ENCODE measurements around the gene DVL2.

Gene DVL2

DNA sequence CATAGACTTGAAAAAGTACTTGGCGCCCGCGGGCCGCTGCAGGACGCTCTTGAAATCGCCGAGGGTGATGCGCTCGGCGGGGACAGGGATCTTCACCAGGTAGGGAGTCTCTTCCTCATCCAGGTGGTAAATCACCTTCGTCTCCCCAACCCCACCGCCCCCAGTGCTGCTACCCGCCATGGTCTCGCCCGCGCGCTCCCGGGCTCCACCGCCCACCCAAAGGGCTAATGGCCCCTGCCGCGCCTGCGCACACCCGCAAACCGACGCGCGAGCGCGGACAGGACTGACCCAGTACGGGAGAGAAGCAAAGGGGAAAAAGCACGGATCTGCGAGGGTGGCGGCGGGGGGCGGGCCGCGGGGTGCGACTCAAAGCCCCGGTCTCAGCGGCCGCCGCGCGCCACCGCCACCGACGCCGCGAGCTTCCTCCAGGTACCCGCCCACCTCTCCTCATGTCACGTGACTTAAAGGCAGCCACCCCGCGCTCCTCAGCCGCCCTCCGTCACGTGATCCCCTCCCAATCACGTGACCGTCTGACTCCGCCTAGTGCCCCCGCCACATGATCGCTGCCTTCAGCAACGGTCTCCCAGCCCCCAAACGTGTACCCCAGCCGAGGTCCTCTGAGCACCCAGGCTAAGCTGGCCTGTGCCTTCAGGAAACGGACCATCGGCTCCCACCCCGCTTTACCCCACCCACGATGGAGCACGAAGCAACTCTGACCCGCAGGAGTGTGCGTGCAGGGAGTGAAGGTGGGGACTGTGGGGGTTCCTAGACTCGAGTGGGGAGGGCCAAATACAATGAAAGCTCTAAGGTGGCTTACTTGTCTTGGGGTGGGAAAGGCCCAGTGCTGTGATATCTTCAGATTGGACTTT lies at the start of gene DVL2:
DVL2 (minus strand) TSS at position 435 of the 869 bp plus-strand sequence; CDS start at position 180, 255 bp downstream.
- DNase-seq: peak; percentile 93

GRCh38 chr17:7283471-7284216 lies 49.3 kb upstream of the DVL2 start:
- DNase-seq: no peak

- peak; percentile 11 for DNase-seq
Measured at GRCh38 chr17:7282752-7283321, 48.5 kb upstream of the DVL2 start.

GRCh38 chr17:7281953-7282751 lies 47.8 kb upstream of the DVL2 start:
- DNase-seq: no peak

DNA sequence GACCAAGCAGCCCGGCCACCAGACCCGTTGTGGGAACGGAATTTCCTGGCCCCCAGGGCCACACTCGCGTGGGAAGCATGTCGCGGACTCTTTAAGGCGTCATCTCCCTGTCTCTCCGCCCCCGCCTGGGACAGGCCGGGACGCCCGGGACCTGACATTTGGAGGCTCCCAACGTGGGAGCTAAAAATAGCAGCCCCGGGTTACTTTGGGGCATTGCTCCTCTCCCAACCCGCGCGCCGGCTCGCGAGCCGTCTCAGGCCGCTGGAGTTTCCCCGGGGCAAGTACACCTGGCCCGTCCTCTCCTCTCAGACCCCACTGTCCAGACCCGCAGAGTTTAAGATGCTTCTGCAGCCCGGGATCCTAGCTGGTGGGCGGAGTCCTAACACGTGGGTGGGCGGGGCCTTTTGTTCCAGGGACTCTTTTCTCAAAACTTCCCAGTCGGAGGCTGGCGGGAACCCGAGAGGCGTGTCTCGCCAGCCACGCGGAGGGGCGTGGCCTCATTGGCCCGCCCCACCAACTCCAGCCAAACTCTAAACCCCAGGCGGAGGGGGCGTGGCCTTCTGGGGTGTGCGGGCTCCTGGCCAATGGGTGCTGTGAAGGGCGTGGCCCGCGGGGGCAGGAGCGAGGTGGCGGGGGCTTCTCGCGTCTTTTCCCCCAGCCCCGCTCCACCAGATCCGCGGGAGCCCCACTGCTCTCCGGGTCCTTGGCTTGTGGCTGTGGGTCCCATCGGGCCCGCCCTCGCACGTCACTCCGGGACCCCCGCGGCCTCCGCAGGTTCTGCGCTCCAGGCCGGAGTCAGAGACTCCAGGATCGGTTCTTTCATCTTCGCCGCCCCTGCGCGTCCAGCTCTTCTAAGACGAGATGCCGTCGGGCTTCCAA lies 47.0 kb upstream of the DVL2 start, which contains the start of gene SLC2A4:
SLC2A4 (plus strand) TSS at position 645 of the 879 bp plus-strand sequence; CDS start at position 862, 217 bp downstream.
- DNase-seq: peak; percentile 78

GRCh38 chr17:7280519-7281073 lies 46.3 kb upstream of the DVL2 start:
- DNase-seq: peak; percentile 77

GRCh38 chr17:7279448-7279847 lies 45.1 kb upstream of the DVL2 start:
- no peak for DNase-seq

DNA sequence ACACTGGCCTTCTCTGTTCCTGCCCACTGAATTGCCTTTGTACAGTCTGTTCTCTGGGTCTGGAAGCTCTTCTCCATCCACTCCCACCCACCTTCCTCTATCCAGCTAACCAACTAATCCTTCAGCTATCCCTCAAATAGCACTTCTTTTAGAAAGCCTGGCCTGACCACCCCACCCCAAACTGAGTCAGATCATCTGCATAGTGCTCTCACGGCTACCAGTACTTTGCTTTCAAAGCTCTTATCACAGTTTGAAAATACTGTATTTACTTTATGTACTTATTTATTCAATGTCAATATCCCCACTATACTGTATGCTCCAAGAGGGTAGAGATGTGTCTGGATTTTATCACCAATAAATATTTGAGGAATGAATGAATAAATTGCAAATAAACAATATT lies 32.5 kb upstream of the DVL2 start:
- DNase-seq: no peak

DNA sequence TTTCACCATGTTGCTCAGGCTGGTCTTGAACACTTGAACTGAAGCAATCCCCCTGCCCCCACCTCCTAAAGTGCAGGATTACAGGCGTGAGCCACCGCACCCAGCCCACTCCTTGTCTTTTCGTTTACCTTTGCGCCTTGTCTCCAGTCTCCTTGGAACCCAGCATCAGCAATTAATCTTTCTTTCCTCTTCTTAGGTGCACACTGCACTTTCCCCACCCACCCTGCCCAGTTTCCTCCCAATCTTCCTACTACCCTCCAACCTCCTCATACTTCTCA lies 29.4 kb upstream of the DVL2 start:
- no peak for DNase-seq

GRCh38 chr17:7262935-7263800 lies 28.9 kb upstream of the DVL2 start:
- peak; percentile 55 for DNase-seq

DNA sequence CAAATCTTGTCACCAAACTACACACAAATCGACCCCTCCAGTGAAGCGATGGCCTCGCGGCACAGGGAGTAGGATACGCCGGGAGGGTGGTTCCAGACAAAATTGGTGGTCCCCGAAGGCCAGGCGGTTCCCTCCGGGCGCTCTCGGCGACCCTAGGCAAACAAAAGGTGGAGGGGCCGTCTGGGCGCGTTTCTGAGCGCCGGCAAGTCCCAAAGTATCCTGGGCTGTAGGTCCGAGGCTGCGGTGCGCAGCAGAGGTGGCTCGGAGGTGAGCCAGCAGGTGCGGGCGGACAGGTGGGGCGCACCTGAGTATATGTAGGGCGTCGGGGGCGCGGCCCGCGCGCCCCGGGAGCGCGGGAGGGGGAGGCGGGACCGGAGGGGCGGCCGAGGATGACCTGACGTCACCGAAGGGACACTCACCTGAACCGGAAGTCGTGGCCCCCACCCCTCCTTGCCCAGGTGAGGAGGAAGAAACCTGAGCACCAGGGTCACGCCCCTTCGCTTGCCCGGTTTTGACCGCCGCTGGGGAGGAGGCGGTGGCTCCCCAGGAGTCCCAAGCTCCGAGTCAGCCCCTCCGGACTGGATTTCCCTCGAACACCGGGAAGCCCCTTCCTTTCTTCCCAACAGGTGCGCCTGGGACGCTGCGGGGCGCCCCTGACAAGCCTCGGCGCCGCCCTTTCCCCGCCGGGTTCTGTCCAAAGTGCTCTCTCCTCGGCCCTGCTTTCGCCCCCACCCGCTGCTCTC lies 28.0 kb upstream of the DVL2 start, which contains the start of gene CLDN7:
CLDN7 (minus strand) TSS at position 287 of the 743 bp plus-strand sequence. CDS start 435 bp downstream, outside the sequence.
- DNase-seq: peak; percentile 95

DNA sequence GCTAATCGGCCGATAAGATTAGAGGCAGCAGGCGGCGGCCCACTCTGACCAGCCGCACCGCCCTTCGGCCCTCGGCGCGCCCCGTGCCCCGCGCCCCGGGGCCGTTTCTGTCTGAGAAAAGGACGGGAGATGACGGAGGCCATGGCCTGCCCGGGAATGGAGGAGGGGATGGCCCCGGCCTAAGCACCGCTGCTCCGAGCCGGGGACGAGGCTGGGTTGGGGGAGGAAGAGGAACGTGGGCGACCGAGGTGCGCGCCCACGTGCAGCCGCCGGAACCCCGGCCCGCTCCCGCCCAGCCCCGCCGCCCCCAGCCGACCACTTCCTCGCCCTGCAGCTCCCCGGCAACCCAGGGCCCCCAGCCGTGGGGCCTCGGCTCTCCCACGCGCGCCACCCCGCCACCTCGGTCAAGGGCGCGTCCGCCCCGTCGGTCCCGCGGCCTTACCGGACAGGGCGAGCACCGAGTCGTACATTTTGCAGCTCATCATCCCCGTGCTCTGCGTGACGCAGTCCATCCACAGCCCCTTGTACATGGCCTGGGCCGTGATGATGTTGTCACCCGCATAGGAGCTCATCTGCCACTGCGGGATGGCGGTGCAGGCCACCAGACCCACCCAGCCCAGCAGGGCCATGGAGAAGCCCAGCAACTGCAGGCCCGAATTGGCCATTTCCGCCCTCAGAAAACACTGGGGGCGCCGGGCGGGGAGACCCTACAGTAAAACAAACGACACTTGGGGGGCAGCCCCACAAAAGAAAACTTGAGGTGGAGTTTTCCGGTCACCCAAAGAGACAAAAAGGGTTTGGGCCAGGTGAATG lies 27.3 kb upstream of the DVL2 start:
- DNase-seq: peak; percentile 43

- DNase-seq: peak; percentile 80
Measured at GRCh38 chr17:7260651-7261378, 26.5 kb upstream of the DVL2 start.

GRCh38 chr17:7260151-7260550 lies 25.8 kb upstream of the DVL2 start:
- DNase-seq: no peak

DNA sequence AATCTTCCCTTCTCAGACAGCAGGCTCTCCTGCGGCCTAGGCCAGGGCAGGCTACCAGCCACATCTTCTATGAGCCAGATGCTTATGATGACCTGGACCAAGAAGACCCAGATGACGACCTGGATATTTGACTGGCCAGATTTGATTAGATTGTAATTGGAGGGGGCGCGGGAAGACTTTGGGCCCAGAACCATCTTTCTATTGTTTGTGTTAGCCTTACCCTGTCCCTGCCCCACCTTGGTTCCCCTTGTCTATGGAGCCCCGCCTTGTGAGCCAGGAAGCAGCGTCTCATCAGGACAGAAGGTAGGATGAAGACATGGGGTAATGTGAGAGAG lies 25.2 kb upstream of the DVL2 start:
- no peak for DNase-seq

DNA sequence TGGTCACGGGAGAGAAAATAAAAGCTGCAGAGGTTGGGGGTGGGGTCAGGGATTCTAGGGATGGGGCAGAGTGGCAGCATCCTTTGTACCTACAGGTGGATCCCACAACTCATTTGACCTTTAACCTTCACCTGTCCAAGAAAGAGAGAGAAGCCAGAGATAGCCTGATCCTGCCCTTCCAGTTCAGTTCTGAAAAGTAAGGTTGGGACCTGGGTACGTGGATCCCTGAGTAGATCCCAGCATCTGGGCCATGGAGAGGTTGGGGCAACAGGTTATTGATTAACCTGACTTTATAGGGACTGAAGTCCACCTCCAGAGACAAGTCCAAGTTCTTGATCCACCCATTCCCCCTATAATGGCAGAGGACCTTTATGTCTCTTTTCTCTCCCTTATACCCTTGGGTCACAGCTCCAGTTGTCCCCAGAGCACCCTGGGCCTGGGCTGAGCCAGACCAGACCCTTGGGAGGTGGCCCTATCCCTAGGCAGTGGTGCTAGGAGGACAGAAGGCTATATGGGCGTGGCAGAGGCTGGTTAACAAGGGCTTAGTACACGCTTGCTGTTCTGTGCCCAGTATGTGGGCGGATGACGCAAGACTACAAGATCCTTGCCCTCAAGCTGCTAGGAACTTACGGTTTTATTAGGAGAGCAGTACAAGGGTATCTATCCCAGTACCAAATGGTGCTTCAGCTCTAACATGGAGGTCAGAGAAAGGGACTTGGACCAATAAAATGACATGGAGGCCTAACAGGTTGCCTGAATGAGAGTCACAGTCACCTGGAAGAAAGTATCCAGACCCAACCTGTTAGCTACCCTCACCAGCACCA lies 24.6 kb upstream of the DVL2 start:
- no peak for DNase-seq

- no peak for DNase-seq
Measured at GRCh38 chr17:7256766-7257456, 22.6 kb upstream of the DVL2 start.
